Measurements from ENCODE around the gene SLC35F5.
"Not testable (repeated sequence)": the region's sequence is repeated elsewhere in the genome, so short reads cannot be mapped to it uniquely, and the experiment has no call there.

The SLC35F5 gene

GRCh38 chr2:113692698-113693428, 63.6 kb downstream of the SLC35F5 start:
- DNase-seq: no peak

DNA sequence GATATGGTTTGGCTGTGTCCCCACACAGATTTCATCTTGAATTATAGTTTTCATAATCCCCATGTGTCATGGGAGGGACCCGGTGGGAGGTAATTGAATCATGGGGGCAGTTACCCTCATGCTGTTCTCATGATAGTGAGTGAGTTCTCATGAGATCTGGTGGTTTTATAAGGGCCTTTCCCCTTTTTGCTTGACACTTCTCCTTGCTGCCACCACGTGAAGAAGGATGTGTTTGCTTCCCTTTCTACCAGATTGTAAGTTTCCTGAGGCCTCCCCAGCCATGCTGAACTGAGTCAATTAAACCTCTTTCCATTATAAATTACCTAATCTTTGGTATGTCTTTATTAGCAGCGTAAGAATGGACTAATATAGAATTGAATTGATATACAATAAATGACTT, 65.6 kb downstream of the SLC35F5 start:
- not testable (repeated sequence) for DNase-seq

DNA sequence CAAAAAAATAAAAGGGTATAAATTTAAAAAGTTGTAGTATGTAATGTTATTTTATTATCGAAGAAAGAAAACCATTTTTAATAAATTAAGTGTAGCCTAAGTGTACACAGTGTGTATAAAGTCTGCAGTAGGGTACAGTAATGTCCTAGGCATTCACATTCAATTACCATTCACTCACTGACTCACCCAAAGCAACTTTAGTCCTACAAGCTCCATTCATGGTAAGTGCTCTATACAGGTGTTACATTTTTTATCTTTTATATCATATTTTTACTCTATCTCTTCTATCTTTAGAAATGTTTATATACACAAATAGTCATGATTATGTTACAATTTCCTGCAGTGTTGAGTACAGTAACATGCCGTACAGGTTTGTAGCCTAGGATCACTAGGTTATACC, 69.9 kb downstream of the SLC35F5 start:
- no peak for DNase-seq

GRCh38 chr2:113685471-113685870, 71.0 kb downstream of the SLC35F5 start:
- no peak for DNase-seq

DNA sequence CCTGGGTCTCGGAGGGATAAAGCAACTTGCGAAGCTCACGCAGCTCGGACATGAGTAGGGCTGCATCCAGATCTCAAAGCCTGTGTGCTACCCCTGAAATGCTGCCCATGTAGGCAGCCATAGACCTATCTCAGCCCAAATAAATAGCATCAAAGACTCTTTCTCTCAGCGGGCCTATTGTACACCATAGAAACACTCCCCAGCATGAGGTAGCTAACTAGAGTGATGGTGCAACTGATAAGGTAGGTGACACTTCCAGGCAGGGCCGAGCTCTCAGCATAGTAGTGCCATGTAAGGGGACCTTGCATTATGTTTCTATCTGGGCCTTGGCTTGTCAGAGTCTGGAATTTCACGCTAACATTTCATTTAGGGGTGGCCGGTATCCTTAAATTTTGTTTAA, 77.0 kb downstream of the SLC35F5 start:
- DNase-seq: no peak

GRCh38 chr2:113677330-113677729, 79.1 kb downstream of the SLC35F5 start:
- DNase-seq: no peak

- DNase-seq: no peak
These were observed 79.7 kb downstream of the SLC35F5 start for GRCh38 chr2:113676623-113677266.

GRCh38 chr2:113675875-113676274, 80.6 kb downstream of the SLC35F5 start:
- DNase-seq: no peak

DNA sequence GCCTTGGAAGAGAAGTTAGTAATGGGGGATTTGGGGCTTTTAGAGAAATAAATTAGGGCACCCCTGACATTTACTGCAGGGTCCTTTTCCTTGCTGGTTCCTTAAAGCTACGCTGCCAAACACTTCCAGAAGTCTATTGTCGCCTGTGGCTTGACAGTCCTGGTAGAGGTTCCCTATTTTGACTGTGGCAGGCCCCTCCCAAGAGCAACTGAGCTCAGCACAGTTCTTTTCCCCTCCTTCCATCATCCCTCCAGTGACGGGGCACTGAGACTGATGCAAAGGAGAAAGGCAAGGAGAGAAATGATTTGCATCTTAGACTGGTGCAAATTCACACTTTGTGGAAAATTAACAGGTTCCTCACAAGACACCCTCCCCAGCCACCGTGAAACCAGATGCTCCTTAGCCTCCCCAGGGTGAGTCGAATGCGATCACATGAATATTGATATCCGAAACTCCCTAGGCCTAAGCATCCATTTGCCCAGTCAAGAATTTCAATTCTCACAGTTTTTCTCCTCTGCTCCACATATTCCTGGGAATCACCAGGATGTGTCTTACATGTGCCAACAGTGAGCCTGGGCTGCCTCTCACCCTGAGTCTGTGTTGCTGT, 84.0 kb downstream of the SLC35F5 start:
- no peak for DNase-seq

DNA sequence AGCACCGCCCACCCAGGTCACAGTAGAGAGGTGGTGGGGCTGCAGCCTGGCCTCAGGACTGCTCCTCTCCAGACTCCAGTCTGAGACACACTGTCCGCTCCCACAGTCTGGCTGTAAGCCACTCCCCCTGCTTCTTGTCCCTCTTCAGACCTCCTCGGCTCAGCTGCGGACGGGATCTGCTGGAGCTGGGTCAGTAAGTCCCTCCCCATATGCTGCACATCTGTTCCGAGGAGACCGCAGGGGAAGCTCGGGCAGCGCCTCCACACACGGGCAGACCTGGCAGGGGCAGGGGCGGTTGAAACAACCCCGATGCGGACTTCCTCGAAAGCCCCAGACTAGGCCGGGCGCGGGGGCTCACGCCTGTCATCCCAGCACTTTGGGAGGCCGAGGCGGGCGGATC, 87.4 kb downstream of the SLC35F5 start:
- not testable (repeated sequence) for DNase-seq

GRCh38 chr2:113664761-113665533, 91.5 kb downstream of the SLC35F5 start:
- DNase-seq: not testable (repeated sequence)

GRCh38 chr2:113663285-113664060, 93.0 kb downstream of the SLC35F5 start:
- not testable (repeated sequence) for DNase-seq

Data from SHP77 (cell line).